Adrenal gland (tissue), 5 donors: Measurements from ENCODE around the gene LAPTM5.
A peak's percentile ranks its signal among the peaks of the same experiment; 100 is the strongest.

ENCODE experiments used
- CTCF ChIP-seq, 6 experiments: fragments of 450-650 bp in 4 of 6; fragments of 200-600 bp in 2 of 6; sonication (generic) in 1 of 6; IDR thresholded peaks; 1 replicate in 5 of 6; 2 replicates in 1 of 6; pipeline versions ENCODE4 v1.5.1 to v1.8.0; 2016 to 2021; ENCODE audit warnings: antibody characterized with exemption in 6 of 6, mild to moderate bottlenecking in 2 of 6, moderate library complexity in 1 of 6
- POLR2A ChIP-seq, 2 donors: fragments of 450-650 bp; IDR thresholded peaks; one replicate each; pipeline ENCODE4 v1.6.1; 2017; ENCODE audit warnings: antibody characterized with exemption in 2 of 2, mild to moderate bottlenecking in 2 of 2, moderate library complexity in 1 of 2
- donor health status: DM: no; HTN: no; CAD: no.

GRCh38 chr1:30801771-30802198 is 44.2 kb upstream of the LAPTM5 start:
- TF ChIP-seq CTCF (IDR thresholded peaks at IDR 0.05) (peak; percentile 90 to 98 (median 96)), POLR2A (IDR thresholded peaks at IDR 0.05) (peak in 1 of 2 donors; percentile 14)
